ENCODE results near the gene NACC2. TPM values are rescaled to one million over a fixed set of nuclear protein-coding genes. Genes with fewer than 3 reads are reported as not detected.

NACC2 gene
- polyA plus RNA-seq, 1 donor (not counting 4 experiments of a cell fraction or from before 2014, with no cell fraction given), result 4.6 TPM

DNA sequence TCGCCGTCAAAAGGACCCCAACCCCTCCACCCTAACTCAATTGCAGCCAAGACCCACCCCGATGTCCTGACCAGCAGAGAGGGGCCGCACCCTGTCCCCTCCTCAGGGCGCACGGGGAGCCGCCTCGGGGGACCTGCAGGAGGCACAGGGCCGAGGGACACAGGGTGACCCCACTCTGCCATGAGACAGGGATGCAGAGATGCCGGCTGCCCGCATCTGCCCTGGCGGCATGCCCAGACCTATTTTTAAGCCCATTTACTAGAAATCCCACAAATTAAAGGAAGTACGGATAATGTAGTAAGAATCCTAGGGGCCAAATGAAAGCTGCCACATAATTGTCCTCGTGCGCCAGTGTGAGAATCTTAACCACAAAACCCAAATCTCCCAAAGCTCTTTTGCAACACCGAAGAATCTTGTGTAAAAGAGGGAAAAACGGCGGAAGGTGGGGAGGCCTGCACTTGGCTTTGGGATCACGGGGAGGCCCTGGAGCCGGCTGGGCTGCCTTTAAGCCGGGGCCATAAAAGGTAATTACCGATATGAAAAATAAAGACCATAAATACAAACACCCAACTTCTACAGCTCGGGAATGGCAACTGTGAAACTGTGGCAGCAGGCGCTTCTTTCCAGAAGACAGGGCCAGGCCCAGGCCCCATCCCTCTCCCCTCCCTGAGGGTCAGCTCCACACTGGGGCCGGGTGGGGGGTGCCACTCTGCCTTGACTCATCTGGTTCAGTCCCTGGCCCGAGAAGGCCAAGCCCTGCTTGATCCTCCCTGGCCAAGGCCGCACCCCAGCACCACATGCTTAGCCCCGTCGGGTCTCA lies 35.0 kb downstream of the NACC2 start:
- no peak overlapping the region for H3K4me3 ChIP-seq (ENCODE audit: control insufficient read depth in 2 of 3, extremely low read depth in 1 of 3, insufficient read depth in 2 of 3, low read depth in 1 of 3, low read length in 3 of 3)
- no peak overlapping the region for H3K27ac ChIP-seq (ENCODE audit: control insufficient read depth, insufficient read depth, low read length)
- no peak overlapping the region for H3K4me2 ChIP-seq (ENCODE audit: control insufficient read depth, extremely low read depth, insufficient read depth, low read depth, low read length)
- peaks cover 15% of the 10 kb centered on the region for H4K20me1 ChIP-seq (ENCODE audit: control insufficient read depth, extremely low read depth, insufficient read depth, low read length)
- dilution Hi-C loops (cut with MboI; ENCODE audit: extremely low pct_ligation_motif_present, low sequenced_read_pairs), result no loop called here
- no peak overlapping the region for H2AFZ ChIP-seq (ENCODE audit: control insufficient read depth, low read length)
- peaks cover 0 to 4% of the 10 kb centered on the region in 2 experiments for H3K36me3 ChIP-seq (ENCODE audit: control insufficient read depth in 2 of 2, extremely low read depth in 1 of 2, insufficient read depth in 2 of 2, low read length in 2 of 2)
- FAIRE-seq (no peak), DNase-seq (ENCODE audit: low read depth, low spot score) (no peak)
- no peak overlapping the region for H3K9ac ChIP-seq (ENCODE audit: control insufficient read depth, extremely low read depth, insufficient read depth, low read length)
- no peaks in the 10 kb centered on the region for H3K9me3 ChIP-seq (ENCODE audit: control insufficient read depth, low read depth, low read length)
- no peaks in the 10 kb centered on the region for H3K9me1 ChIP-seq (ENCODE audit: control insufficient read depth, extremely low read depth, insufficient read depth, low read length)
- no peaks in the 10 kb centered on the region for H3K27me3 ChIP-seq (ENCODE audit: control insufficient read depth, extremely low read depth, insufficient read depth, low read length)
- peaks cover 61% of the 10 kb centered on the region for H3K79me2 ChIP-seq (ENCODE audit: control insufficient read depth, insufficient read depth, low read length)
- H3K4me1 ChIP-seq (ENCODE audit: control insufficient read depth, extremely low read depth, insufficient read depth, low read length), result peaks cover 3% of the 10 kb centered on the region
- TF ChIP-seq, protein P1, sequence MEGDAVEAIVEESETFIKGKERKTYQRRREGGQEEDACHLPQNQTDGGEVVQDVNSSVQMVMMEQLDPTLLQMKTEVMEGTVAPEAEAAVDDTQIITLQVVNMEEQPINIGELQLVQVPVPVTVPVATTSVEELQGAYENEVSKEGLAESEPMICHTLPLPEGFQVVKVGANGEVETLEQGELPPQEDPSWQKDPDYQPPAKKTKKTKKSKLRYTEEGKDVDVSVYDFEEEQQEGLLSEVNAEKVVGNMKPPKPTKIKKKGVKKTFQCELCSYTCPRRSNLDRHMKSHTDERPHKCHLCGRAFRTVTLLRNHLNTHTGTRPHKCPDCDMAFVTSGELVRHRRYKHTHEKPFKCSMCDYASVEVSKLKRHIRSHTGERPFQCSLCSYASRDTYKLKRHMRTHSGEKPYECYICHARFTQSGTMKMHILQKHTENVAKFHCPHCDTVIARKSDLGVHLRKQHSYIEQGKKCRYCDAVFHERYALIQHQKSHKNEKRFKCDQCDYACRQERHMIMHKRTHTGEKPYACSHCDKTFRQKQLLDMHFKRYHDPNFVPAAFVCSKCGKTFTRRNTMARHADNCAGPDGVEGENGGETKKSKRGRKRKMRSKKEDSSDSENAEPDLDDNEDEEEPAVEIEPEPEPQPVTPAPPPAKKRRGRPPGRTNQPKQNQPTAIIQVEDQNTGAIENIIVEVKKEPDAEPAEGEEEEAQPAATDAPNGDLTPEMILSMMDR (optimal IDR thresholded peaks at IDR 0.05 in 1 of 3, IDR thresholded peaks at IDR 0.05 in 1 of 3, conservative IDR thresholded peaks at IDR 0.05 in 1 of 3; ENCODE audit: extremely low read depth in 1 of 3, insufficient read depth in 2 of 3, low read length in 3 of 3), result no peak
- TF ChIP-seq EZH2 (IDR thresholded peaks at IDR 0.05; ENCODE audit: low read length), result no peak

DNA sequence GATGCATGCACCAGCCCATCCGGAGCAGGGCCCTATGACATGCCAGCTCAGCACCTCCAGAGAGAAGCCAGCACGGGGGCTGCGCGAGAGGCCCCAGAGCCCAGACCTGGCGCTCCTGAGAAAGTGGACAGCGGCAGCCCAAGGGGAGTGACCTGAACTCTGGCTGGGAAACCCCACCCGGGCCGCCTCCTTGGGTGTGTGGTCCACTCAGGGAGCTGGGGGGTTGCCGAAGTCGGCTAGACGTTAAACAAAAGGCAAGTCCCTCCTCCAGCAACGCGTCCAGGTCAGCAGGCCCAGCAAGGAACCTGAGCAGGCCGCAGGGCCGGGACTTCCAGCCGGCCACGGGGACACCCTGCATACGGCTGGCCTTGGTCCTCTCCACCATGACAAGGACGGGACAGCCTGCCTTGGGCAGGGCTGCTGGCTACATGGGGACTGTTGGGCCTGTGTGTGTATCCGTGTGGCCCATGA lies 35.7 kb downstream of the NACC2 start:
- Histone ChIP-seq H3K9ac (ENCODE audit: control insufficient read depth, extremely low read depth, insufficient read depth, low read length) (no peak overlapping the region), H3K4me3 (ENCODE audit: control insufficient read depth in 2 of 3, extremely low read depth in 1 of 3, insufficient read depth in 2 of 3, low read depth in 1 of 3, low read length in 3 of 3) (no peak overlapping the region), H2AFZ (ENCODE audit: control insufficient read depth, low read length) (no peak overlapping the region), H3K4me2 (ENCODE audit: control insufficient read depth, extremely low read depth, insufficient read depth, low read depth, low read length) (no peak overlapping the region), H4K20me1 (ENCODE audit: control insufficient read depth, extremely low read depth, insufficient read depth, low read length) (peaks cover 17% of the 10 kb centered on the region), H3K9me1 (ENCODE audit: control insufficient read depth, extremely low read depth, insufficient read depth, low read length) (no peaks in the 10 kb centered on the region), H3K36me3 (ENCODE audit: control insufficient read depth in 2 of 2, extremely low read depth in 1 of 2, insufficient read depth in 2 of 2, low read length in 2 of 2) (peaks cover 2 to 4% of the 10 kb centered on the region in 2 experiments), H3K4me1 (ENCODE audit: control insufficient read depth, extremely low read depth, insufficient read depth, low read length) (peaks cover 3% of the 10 kb centered on the region), H3K9me3 (ENCODE audit: control insufficient read depth, low read depth, low read length) (no peaks in the 10 kb centered on the region), H3K27me3 (ENCODE audit: control insufficient read depth, extremely low read depth, insufficient read depth, low read length) (no peaks in the 10 kb centered on the region), H3K27ac (ENCODE audit: control insufficient read depth, insufficient read depth, low read length) (no peak overlapping the region), H3K79me2 (ENCODE audit: control insufficient read depth, insufficient read depth, low read length) (peaks cover 61% of the 10 kb centered on the region)
- DNase-seq (ENCODE audit: low read depth, low spot score) (no peak), FAIRE-seq (no peak)
- no peak for TF ChIP-seq EZH2 (IDR thresholded peaks at IDR 0.05; ENCODE audit: low read length)
- TF ChIP-seq, protein P1 (optimal IDR thresholded peaks at IDR 0.05 in 1 of 3, IDR thresholded peaks at IDR 0.05 in 1 of 3, conservative IDR thresholded peaks at IDR 0.05 in 1 of 3; ENCODE audit: extremely low read depth in 1 of 3, insufficient read depth in 2 of 3, low read length in 3 of 3), result no peak
- dilution Hi-C loops (cut with MboI; ENCODE audit: extremely low pct_ligation_motif_present, low sequenced_read_pairs), result no loop called here
